DOHH2 (cell line): Measurements from ENCODE around the gene UBFD1.

Experiments used
- H3F3A ChIP-seq: fragments of 200-600 bp; sonication (generic), shearing (Covaris generic); 2 replicates; pipeline ENCODE4 v1.6.0; 2016; ENCODE audit warnings: antibody characterized with exemption, mild to moderate bottlenecking; ENCODE audit not compliant: control insufficient read depth, insufficient read depth
- H3K27ac ChIP-seq: fragments of 200-600 bp; sonication (generic); 2 replicates; pipeline ENCODE4 v1.5.1; 2014; ENCODE audit warnings: low read depth, mild to moderate bottlenecking, low read length, moderate library complexity
- H3K27me3 ChIP-seq: fragments of 200-600 bp; sonication (generic); 2 replicates; pipeline ENCODE4 v1.6.1; 2014; ENCODE audit warnings: mild to moderate bottlenecking, low read length, mixed read lengths; ENCODE audit not compliant: control insufficient read depth
- H3K36me3 ChIP-seq: fragments of 200-600 bp; sonication (generic); 2 replicates; pipeline ENCODE4 v1.6.1; 2014; ENCODE audit warnings: mild to moderate bottlenecking, low read length, moderate library complexity, mixed read lengths; ENCODE audit not compliant: control insufficient read depth
- H3K4me1 ChIP-seq: fragments of 200-600 bp; sonication (generic); 2 replicates; pipeline ENCODE4 v1.6.1; 2014; ENCODE audit warnings: mild to moderate bottlenecking, low read length, mixed read lengths; ENCODE audit not compliant: control insufficient read depth
- H3K4me2 ChIP-seq: fragments of 200-600 bp; sonication (generic); 2 replicates; pipeline ENCODE4 v1.6.0; 2014; ENCODE audit warnings: mild to moderate bottlenecking, low read length, moderate library complexity
- H3K4me3 ChIP-seq: fragments of 200-600 bp; sonication (generic); 2 replicates; pipeline ENCODE4 v1.5.1; 2014; ENCODE audit warnings: mild to moderate bottlenecking, low read length, mixed read lengths
- H3K79me2 ChIP-seq: fragments of 200-600 bp; sonication (generic); 2 replicates; pipeline ENCODE4 v1.6.1; 2014; ENCODE audit warnings: mild to moderate bottlenecking, low read length, mixed read lengths; ENCODE audit not compliant: control insufficient read depth
- H3K9me2 ChIP-seq: fragments of 200-600 bp; sonication (generic); replicated peaks from 2 replicates; pipeline ENCODE4 v1.6.1; 2014; ENCODE audit warnings: mild to moderate bottlenecking, low read length, mixed read lengths; ENCODE audit not compliant: control insufficient read depth
- H3K9me3 ChIP-seq: fragments of 200-600 bp; sonication (generic); 2 replicates; pipeline ENCODE4 v1.6.1; 2014; ENCODE audit warnings: antibody characterized with exemption, low read length, mixed read lengths; ENCODE audit not compliant: control insufficient read depth, insufficient read depth
- H4K20me1 ChIP-seq: fragments of 200-600 bp; sonication (generic); 2 replicates; pipeline ENCODE4 v1.6.0; 2014; ENCODE audit warnings: low read depth, mild to moderate bottlenecking, antibody characterized with exemption, low read length, moderate library complexity; ENCODE audit not compliant: control insufficient read depth, insufficient read depth
- EZH2phosphoT487 ChIP-seq: fragments of 200-600 bp; sonication (generic); IDR thresholded peaks from 2 replicates; pipeline ENCODE4 v1.6.1; 2017; ENCODE audit warnings: borderline replicate concordance, mild to moderate bottlenecking, antibody characterized with exemption, low read length, moderate library complexity, mixed read lengths
- TF ChIP-seq, protein P1 (sequence below): fragments of 200-600 bp; sonication (generic); IDR thresholded peaks from one replicate; pipeline ENCODE4 v1.5.1; 2014; ENCODE audit warnings: antibody characterized with exemption, mild to moderate bottlenecking, low read depth, low read length; ENCODE audit not compliant: poor library complexity, severe bottlenecking

Gene UBFD1

GRCh38 chr16:23520500-23520899 lies 37.0 kb upstream of the UBFD1 start:
- Histone ChIP-seq H3K4me3 (peak overlapping the region; percentile 69), H3K27ac (peak overlapping the region; percentile 100), H3K9me3 (peaks cover 6% of the 10 kb centered on the region), H3K4me1 (peaks cover 88% of the 10 kb centered on the region), H3K79me2 (peaks cover 14% of the 10 kb centered on the region), H3K9me2 (no peaks in the 10 kb centered on the region), H3K27me3 (no peaks in the 10 kb centered on the region), H3F3A (peaks cover 63% of the 10 kb centered on the region), H3K36me3 (peaks cover 56% of the 10 kb centered on the region), H3K4me2 (peak overlapping the region; percentile 90), H4K20me1 (no peaks in the 10 kb centered on the region)
- TF ChIP-seq EZH2phosphoT487: no peak
- TF ChIP-seq, protein P1, sequence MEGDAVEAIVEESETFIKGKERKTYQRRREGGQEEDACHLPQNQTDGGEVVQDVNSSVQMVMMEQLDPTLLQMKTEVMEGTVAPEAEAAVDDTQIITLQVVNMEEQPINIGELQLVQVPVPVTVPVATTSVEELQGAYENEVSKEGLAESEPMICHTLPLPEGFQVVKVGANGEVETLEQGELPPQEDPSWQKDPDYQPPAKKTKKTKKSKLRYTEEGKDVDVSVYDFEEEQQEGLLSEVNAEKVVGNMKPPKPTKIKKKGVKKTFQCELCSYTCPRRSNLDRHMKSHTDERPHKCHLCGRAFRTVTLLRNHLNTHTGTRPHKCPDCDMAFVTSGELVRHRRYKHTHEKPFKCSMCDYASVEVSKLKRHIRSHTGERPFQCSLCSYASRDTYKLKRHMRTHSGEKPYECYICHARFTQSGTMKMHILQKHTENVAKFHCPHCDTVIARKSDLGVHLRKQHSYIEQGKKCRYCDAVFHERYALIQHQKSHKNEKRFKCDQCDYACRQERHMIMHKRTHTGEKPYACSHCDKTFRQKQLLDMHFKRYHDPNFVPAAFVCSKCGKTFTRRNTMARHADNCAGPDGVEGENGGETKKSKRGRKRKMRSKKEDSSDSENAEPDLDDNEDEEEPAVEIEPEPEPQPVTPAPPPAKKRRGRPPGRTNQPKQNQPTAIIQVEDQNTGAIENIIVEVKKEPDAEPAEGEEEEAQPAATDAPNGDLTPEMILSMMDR: no peak

DNA sequence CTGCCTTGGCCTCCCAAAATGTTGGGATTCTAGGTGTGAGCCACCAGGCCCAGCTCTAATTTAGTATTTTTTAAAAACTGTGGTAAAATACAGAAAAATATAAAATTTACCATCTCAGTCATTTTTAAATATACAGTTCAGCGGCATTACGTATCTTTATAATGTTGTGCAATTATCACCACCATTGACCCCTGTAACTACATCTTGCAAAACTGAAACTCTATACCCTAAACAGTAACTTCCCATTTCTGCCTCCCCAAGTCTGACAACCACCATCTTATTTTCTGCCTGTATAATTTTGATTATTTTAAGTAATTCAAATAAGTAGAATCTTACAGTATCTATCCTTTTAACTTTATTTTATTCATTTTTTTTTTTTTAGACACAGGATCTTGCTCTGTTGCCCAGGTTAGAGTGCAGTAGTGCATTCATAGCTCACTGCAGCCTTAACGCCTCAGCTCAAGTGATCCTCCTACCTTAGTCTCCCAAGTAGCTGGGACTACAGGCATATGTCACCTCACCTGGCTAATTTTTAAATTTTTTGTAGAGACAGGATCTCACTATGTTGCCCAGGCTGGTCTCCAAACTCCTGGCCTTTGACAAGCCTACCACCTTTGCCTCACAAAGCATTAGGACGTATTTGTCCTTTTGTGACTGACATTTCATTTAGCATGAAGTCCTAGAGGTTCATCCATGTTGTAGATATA lies 36.3 kb upstream of the UBFD1 start:
- Histone ChIP-seq H3K36me3 (peaks cover 53% of the 10 kb centered on the region), H3K27me3 (no peaks in the 10 kb centered on the region), H3K27ac (peak overlapping the region; percentile 100), H3F3A (peaks cover 56% of the 10 kb centered on the region), H3K4me3 (peak overlapping the region; percentile 69), H3K9me3 (peaks cover 6% of the 10 kb centered on the region), H3K4me1 (peaks cover 81% of the 10 kb centered on the region), H4K20me1 (no peaks in the 10 kb centered on the region), H3K4me2 (peak overlapping the region; percentile 90), H3K79me2 (peaks cover 7% of the 10 kb centered on the region), H3K9me2 (no peaks in the 10 kb centered on the region)
- TF ChIP-seq EZH2phosphoT487: no peak
- TF ChIP-seq, protein P1: no peak

- peak overlapping the region; percentile 90 for H3K4me2 ChIP-seq
Measured at GRCh38 chr16:23521965-23522364, 35.6 kb upstream of the UBFD1 start.

More at GRCh38 chr16:23521965-23522364, 35.6 kb upstream of the UBFD1 start:
- TF ChIP-seq EZH2phosphoT487: no peak
- TF ChIP-seq, protein P1: no peak
- Histone ChIP-seq H3K27me3 (no peaks in the 10 kb centered on the region), H3K4me1 (peaks cover 73% of the 10 kb centered on the region), H3K4me3 (peak overlapping the region; percentile 69), H3F3A (peaks cover 53% of the 10 kb centered on the region), H3K36me3 (peaks cover 53% of the 10 kb centered on the region), H3K9me2 (no peaks in the 10 kb centered on the region), H4K20me1 (no peaks in the 10 kb centered on the region), H3K79me2 (peaks cover 4% of the 10 kb centered on the region; the same call in 1 of the 2 replicates), H3K27ac (peak overlapping the region; percentile 100), H3K9me3 (peaks cover 6% of the 10 kb centered on the region)
